Left ventricle myocardium inferior (tissue), 1 donor: ENCODE measurements around the gene PDE8A. TPM values are rescaled to one million over a fixed set of nuclear protein-coding genes. Genes with fewer than 3 reads are reported as not detected.

Experiments used
- DNase-seq: peaks from one replicate; pipeline ENCODE4 v3.0.0-alpha.2; 2020
- H3K27ac ChIP-seq: fragments of 200-600 bp; replicated peaks from 2 replicates; pipeline ENCODE4 v1.8.0; 2021
- H3K27me3 ChIP-seq: fragments of 200-600 bp; 2 replicates; pipeline ENCODE4 v1.8.0; 2021; ENCODE audit warnings: low read depth
- H3K36me3 ChIP-seq: fragments of 200-600 bp; 2 replicates; pipeline ENCODE4 v1.8.0; 2021
- H3K4me1 ChIP-seq: fragments of 200-600 bp; 2 replicates; pipeline ENCODE4 v1.8.0; 2021
- H3K4me3 ChIP-seq: fragments of 200-600 bp; 2 replicates; pipeline ENCODE4 v1.8.0; 2021; ENCODE audit warnings: mild to moderate bottlenecking, moderate library complexity
- H3K9me3 ChIP-seq: fragments of 200-600 bp; replicated peaks from 2 replicates; pipeline ENCODE4 v1.8.0; 2021
- intact Hi-C: fragments of 100-400 bp; cut with micrococcal nuclease; formaldehyde crosslinking; loops from one replicate; pipeline ENCODE4 v1.11.0; 2022
- total RNA-seq: library from RNA; stranded (reverse); fragmentation: NEBNext Ultra II Directional; extraction: Animal tissue kit (Norgen Biotek cat#: 25700); gene quantifications from one replicate; pipeline ENCODE4 v1.2.1, GENCODE V29; 2021
- TF ChIP-seq, protein P1 (sequence below): fragments of 200-600 bp; IDR thresholded peaks from 2 replicates; pipeline ENCODE4 v1.8.0; 2021; ENCODE audit warnings: antibody characterized with exemption, mild to moderate bottlenecking, borderline replicate concordance
- donor health status: DM: no; HTN: yes; CAD: no; lungs with severe emphysema.

PDE8A gene
- total RNA-seq, 1 donor from 2014 or later = 17.8 TPM

DNA sequence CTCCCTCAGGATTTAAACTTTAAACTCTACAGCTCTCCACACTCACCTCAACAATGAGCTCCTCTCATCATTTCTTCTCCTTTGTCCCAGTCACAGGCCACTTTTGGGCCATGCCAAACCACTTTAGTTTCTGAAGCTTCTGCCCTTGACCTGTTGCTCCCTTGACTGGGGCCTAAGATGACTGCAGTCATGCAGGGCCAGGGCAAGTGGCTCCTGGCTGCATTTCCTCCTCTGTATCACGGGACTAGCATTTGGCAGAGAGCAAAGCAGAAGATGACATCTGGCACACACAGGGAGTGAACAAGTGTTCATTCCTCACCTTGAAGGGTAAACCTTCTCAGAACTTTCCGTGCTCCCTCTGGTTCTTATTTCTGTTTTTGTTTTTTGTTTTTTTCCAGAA is 136.9 kb downstream of the PDE8A start:
- peaks cover 19% of the 10 kb centered on the region for H3K4me1 ChIP-seq
- peaks cover 77% of the 10 kb centered on the region for H3K36me3 ChIP-seq
- no peaks in the 10 kb centered on the region for H3K27me3 ChIP-seq
- H3K4me3 ChIP-seq = no peak overlapping the region
- no peaks in the 10 kb centered on the region for H3K9me3 ChIP-seq
- TF ChIP-seq, protein P1, sequence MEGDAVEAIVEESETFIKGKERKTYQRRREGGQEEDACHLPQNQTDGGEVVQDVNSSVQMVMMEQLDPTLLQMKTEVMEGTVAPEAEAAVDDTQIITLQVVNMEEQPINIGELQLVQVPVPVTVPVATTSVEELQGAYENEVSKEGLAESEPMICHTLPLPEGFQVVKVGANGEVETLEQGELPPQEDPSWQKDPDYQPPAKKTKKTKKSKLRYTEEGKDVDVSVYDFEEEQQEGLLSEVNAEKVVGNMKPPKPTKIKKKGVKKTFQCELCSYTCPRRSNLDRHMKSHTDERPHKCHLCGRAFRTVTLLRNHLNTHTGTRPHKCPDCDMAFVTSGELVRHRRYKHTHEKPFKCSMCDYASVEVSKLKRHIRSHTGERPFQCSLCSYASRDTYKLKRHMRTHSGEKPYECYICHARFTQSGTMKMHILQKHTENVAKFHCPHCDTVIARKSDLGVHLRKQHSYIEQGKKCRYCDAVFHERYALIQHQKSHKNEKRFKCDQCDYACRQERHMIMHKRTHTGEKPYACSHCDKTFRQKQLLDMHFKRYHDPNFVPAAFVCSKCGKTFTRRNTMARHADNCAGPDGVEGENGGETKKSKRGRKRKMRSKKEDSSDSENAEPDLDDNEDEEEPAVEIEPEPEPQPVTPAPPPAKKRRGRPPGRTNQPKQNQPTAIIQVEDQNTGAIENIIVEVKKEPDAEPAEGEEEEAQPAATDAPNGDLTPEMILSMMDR = no peak
- DNase-seq = peak; percentile 30
- H3K27ac ChIP-seq = peak overlapping the region; percentile 51
- intact Hi-C loops = no loop called here

DNA sequence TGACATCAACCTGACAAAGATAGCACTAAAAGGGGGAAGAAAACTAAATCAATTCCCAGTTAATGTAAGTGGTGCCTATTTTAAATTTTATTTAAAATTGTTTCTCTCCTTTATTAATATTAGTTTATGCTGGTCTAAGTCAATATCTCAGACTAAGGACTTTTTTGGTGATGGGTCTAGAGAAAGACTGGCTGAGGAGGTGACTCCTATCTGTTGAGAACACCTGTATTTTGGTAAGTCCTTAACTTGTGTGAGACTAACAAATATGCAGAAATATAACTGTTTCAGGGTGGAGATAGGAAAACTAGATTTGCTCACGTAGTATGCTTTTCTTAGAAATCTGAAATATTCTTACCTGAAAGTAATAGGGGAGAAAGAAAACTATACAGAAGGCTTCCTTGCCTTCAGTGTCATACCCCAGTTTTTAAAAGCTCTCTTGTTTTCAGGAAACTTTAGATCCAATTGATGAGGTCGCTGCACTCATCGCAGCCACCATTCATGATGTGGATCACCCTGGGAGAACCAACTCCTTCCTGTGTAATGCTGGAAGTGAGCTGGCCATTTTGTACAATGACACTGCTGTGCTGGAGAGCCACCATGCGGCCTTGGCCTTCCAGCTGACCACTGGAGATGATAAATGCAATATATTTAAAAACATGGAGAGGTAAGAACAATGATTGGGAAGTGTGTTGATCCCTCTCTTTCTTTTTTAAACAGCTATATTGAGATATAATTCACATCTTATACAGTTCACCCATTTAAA is 138.9 kb downstream of the PDE8A start:
- H3K27ac ChIP-seq = no peak overlapping the region
- TF ChIP-seq, protein P1 = no peak
- no peaks in the 10 kb centered on the region for H3K9me3 ChIP-seq
- no peak overlapping the region for H3K4me3 ChIP-seq
- no peaks in the 10 kb centered on the region for H3K27me3 ChIP-seq
- intact Hi-C loops = no loop called here
- H3K4me1 ChIP-seq = peaks cover 19% of the 10 kb centered on the region
- no peak for DNase-seq
- peaks cover 67% of the 10 kb centered on the region for H3K36me3 ChIP-seq

DNA sequence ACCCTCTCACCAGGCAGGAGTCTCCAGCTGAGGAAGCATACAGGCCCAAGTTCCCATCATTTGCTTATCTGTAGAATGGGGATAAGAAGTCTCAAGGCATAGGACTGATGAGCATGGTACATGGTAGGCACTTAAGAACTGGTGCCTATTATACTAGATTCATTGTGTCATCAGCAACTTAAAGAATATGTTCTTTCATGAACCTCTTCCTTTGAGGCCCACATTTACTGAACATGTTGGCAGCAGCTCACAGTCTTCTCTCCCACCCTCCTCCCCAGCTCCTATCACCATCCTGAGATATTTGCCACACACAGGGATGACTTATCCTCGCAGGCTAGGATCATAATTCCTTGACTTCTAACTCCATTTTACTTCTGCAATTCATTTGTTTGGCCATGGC is 142.5 kb downstream of the PDE8A start:
- Histone ChIP-seq H3K36me3 (peaks cover 78% of the 10 kb centered on the region), H3K27me3 (no peaks in the 10 kb centered on the region), H3K4me1 (peaks cover 5% of the 10 kb centered on the region), H3K9me3 (no peaks in the 10 kb centered on the region), H3K27ac (no peak overlapping the region), H3K4me3 (no peak overlapping the region)
- no peak for DNase-seq
- TF ChIP-seq, protein P1 = no peak
- intact Hi-C loops = no loop called here

DNA sequence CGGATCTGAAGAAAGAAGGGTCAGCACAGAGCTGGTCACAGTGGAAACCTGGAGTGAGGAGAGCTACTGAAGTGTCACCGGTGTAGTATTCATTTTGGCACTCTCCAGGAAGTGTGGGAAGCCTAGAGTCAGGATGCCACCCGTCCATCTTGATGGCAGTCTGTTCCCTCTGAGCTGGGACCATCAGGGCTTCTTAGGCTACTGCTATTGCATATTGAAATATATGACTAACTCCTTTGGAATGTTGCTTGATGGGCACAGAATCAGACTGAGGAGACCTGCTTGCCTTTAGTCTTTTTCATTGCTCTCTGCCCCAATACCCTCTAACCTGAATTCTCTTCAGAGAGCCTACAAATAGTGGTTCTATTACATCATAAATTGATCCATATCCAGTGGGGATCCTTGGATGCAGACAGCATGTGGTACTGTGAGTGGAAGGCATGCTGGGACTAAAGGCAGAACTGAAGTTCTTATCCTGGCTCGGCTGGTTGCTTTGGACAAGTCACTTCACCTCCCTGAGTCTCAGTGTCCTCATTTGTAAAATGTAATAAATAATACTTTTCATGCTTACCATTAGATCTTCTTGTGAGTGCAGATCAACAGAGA is 143.5 kb downstream of the PDE8A start:
- peaks cover 85% of the 10 kb centered on the region for H3K36me3 ChIP-seq
- H3K4me3 ChIP-seq = no peak overlapping the region
- H3K27me3 ChIP-seq = no peaks in the 10 kb centered on the region
- H3K27ac ChIP-seq = no peak overlapping the region
- TF ChIP-seq, protein P1 = no peak
- no peak for DNase-seq
- intact Hi-C loops = no loop called here
- peaks cover 5% of the 10 kb centered on the region for H3K4me1 ChIP-seq
- no peaks in the 10 kb centered on the region for H3K9me3 ChIP-seq

DNA sequence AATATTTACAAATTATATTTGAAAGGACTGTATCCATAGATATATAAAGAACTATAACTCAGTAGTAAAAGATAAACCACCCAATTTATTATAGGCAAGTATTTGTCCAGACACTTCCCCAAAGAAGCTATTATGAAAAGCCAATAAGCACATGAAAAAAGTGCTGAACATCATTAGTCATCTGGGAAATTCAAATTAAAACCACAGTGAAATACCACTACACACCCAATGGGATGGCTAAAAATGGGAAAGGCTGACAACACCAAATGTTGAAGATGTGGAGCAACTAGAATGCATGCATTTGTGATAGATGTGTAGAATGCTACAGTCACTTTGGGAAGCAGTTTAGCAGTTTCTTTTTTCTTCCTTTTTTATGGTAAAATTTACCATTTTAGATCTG is 147.0 kb downstream of the PDE8A start:
- no peak overlapping the region for H3K27ac ChIP-seq
- no peaks in the 10 kb centered on the region for H3K27me3 ChIP-seq
- H3K4me1 ChIP-seq = peaks cover 5% of the 10 kb centered on the region
- H3K9me3 ChIP-seq = peaks cover 10% of the 10 kb centered on the region
- H3K36me3 ChIP-seq = peaks cover 87% of the 10 kb centered on the region
- TF ChIP-seq, protein P1 = no peak
- DNase-seq = no peak
- intact Hi-C loops = no loop called here
- H3K4me3 ChIP-seq = no peak overlapping the region
